Measurements from ENCODE around the gene RCC1.
"Not testable (repeated sequence)": the region's sequence is repeated elsewhere in the genome, so short reads cannot be mapped to it uniquely, and the experiment has no call there.

RCC1 gene

DNA sequence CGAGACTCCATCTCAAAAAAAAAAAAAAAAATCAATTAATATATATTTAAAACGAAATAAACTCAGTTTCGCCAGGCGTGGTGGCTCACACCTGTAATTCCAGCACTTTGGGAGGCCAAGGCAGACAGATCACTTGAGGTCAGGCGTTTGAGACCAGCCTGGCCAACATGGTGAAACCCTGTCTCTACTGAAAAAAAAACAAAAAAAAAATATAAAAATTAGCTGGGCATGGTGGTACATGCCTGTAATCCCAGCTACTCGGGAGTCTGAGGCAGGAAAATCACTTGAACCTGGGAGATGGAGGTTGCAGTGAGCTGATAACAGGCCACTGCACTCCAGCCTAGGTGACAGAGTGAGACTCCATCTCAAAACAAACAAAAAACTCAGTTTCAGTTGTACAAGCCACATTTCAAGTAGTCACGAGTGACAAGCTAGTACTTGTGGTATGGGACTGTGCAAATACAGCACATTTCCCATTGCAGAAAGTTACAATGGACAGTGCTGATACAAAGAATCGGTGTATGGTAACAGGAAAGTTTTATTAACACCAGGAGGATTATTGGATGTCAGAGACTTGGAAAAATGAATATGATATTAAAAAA lies 35.7 kb downstream of the RCC1 start:
- not testable (repeated sequence) for H3K4me3 ChIP-seq (ENCODE audit: low read depth, low read length)

DNA sequence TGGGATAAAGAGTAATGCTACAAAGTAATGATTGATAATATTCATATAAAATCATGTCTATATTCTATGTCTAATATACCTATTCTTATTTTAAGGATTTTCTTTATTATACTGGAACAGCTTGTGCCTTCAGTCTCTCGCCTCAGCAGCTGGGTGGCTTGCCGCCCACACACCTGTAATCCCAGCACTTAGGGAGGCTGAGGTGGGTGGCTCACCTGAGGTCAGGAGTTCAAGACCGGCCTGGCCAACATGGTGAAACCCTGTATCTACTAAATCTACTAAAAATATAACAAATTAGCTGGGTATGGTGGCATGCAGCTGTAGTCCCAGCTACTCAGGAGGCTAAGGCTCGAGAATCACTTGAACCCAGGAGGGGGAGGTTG lies 39.4 kb downstream of the RCC1 start:
- H3K4me3 ChIP-seq (ENCODE audit: low read depth, low read length), result no peak overlapping the region

DNA sequence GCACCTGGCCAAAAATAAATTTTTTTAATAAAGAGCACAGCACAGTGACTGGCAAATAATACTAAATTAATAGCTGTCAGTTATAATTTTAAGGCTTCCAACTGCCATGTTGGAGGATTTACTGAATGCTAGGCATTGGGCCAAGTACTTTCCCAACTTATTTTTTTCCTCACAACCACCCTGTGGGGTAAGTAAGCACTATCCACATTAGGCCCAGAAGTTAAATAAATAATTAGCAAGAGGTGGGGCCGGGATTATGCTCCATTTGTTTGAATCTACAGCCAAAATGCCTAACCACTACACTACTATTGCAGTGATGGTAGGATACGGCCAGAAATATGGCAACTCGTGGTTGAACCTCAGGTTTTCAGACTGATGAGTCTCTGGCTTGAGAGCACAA lies 42.5 kb downstream of the RCC1 start:
- no peak overlapping the region for H3K4me3 ChIP-seq (ENCODE audit: low read depth, low read length)

DNA sequence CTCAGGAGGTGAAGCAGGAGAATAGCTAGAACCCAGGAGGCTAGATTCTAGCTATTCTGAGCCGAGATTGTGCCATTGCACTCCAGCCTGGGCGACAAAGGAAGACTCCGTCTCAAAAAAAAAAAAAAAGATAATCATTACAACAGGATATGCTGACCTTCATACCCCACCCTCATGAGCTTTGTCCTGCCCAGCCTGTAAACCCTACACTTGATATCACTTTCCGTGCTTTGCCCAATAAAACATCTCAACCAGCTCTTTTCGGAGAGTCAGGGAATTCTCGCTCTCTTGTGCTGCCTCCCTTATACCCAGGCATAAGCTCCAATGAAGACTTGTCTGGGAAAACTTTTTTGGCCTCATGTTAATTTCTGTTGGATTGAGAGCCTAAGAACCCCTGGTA lies 45.5 kb downstream of the RCC1 start:
- no peak overlapping the region for H3K4me3 ChIP-seq (ENCODE audit: low read depth, low read length)

DNA sequence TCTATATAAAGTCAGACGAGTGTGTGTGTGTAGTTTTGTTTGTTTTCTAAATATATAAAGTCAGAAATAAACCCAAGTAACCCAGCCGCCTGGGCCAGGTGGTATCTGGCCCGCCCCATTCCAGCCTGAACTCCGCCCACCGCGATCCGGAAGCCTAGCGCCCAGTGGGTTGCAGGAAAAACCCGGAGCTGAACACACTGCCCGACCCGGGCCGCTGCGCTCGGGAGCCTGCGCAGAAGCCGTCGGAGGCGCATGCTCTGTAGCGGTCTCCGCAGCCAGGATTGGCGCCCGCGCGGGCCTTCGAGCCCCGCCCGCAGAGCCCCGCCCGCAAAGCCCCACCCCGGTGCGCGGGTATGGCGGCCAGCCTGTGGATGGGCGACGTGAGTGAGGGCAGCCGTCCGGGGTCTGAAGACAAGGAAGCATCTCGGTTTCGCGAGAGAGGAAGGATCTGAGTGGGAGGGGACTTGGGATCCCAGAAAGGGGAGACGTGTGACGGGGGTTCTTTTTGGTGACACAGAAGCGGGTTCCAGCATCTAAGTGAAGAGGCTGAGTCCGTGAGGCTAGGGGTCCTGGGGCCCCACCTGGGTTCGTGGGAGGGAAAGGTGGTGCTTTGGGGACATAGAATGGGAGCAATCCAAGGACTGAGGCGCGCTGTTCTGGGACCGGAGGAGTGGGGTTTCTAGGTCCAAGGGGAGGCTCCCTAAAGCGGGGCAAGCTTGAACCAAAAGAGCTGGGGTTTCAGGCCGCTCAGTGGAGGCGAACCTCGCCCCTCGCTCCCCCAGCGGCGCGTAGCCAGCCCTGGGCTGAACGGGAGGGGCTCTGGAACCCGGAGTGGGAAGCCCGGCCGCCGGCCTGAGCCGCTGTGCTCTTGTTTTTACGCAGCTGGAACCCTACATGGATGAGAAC lies 47.2 kb downstream of the RCC1 start, which contains the start of gene TRNAU1AP:
TSS of gene TRNAU1AP (plus strand) at position 328 of the 906 bp plus-strand sequence. CDS start at position 354, 26 bp downstream.
- peak within 1 kb of the TSS; percentile 91 for H3K4me3 ChIP-seq (ENCODE audit: low read depth, low read length)

DNA sequence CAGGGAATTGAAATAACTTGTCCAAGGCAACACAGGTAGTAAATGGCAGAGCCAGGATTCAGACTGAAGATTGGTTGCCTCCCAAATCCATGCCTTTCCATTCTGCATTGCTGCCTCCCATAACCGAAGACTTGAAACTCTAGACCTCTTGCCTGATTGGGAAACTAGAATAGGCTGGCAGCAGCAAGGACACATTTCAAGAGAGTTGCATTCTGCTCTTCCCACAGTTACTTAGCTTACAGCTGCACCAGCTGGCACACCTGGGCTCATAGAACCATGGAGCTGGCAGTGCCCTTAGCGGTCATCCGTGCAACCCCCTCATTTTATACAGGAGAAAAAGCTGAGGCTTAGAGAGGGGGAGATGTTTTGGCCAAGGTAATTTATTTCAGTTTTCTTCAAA lies 55.0 kb downstream of the RCC1 start:
- no peak overlapping the region for H3K4me3 ChIP-seq (ENCODE audit: low read depth, low read length)

DNA sequence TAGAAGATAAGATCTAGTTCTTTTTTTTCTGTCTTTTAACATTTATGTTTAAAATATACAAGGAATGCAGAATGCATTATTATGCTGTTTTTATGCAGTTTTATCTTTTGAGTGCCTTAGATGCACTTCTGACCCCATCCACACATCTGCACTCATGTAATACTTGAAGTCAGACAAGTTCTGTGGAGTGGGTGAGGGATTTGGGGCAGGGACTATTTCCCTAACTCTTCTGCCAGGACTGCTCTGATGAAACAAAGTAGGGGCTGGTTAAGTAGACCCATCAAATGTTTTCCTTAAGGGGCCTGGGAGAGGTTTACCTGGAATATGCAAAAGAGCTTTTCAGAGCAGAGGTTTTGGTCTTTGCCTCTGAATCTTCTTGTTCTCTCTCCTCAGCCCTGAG lies 58.5 kb downstream of the RCC1 start:
- H3K4me3 ChIP-seq (ENCODE audit: low read depth, low read length), result no peak overlapping the region

DNA sequence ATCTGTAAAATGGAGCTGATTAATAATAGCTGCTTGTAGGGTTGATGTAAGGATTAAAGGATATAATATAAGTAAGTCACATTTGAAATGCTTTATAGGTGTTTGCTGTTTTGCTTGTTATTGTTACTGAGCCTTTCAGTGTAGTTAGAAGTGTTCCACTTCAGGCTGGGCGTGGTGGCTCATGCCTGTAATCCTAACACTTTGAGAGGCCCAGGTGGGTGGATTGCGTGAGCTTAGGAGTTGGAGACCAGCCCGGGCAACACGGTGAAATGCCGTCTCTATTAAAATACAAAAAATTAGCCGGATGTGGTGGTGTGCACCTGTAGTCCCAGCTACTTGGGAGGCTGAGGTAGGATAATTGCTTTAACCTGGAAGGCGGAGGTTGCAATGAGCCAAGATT lies 59.2 kb downstream of the RCC1 start:
- no peak overlapping the region for H3K4me3 ChIP-seq (ENCODE audit: low read depth, low read length)

DNA sequence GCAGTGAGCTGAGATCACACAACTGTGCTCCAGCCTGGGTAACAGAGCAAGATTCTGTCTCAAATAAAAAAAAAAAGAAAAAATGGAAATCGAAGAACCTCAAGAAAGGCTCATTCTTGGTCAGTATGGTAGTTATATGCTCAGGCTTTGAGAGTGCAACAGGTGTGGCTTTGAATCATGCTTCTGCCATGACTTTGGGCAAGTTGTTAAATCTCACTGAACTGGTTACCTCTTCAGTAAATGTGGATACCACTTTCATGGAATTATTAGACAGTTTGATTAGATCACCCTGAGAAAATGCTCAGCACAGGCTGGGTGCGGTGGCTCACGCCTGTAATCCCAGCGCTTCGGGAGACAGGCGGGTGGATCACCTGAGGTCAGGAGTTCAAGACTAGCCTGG lies 59.9 kb downstream of the RCC1 start:
- H3K4me3 ChIP-seq (ENCODE audit: low read depth, low read length), result no peak overlapping the region

DNA sequence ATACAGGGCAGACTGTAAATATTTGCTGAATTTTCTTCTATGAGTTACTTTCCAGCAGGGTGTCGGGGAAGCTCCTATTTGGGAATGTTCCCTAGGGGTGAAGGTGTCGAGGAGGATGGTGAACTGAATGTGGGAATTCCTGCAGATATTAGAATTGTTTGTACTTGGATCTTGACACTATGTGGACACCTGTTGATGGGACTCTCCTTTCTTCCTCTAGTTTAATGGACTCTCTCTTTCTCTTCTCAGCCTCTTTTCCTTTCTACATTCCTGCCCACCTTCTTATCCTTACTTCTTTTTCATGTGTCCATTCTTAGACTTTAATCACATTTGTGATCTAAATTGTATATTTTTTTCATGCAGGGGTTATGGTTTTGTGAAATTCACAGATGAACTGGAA lies 61.1 kb downstream of the RCC1 start:
- no peak overlapping the region for H3K4me3 ChIP-seq (ENCODE audit: low read depth, low read length)

DNA sequence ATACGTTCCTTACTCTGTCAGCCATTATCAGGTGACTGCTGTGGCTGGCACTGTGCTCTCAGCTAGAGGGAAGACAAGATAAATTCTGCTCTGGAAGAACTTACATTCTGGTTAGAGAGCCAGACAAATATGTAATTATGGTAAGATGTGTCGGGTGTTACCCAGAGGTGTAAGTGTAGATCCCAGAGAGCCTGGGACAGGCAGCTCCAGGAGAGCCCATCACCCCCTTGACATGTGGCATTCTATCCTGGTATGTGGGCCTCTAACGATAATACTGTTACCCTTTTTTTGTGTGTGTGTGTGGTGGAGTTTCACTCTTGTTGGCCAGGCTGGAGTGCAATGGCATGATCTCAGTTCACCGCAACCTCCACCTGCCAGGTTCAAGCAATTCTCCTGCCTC lies 66.1 kb downstream of the RCC1 start:
- H3K4me3 ChIP-seq (ENCODE audit: low read depth, low read length), result no peak overlapping the region

DNA sequence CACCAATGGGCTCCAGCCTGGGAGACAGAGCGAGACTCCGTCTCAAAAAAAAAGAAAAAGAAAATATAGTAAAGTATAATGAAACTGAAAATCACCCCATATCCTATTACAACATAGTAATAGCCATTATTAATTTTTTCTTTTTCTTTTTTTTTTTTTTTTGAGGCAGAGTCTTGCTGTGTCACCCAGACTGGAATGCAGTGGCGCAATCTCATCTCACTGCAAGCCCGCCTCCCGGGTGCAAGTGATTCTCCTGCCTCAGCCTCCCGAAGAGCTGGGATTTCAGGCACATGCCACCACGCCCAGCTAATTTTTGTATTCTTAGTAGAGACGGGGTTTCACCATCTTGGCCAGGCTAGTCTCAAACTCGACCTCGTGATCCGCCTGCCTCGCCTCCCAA lies 67.0 kb downstream of the RCC1 start:
- not testable (repeated sequence) for H3K4me3 ChIP-seq (ENCODE audit: low read depth, low read length)

DNA sequence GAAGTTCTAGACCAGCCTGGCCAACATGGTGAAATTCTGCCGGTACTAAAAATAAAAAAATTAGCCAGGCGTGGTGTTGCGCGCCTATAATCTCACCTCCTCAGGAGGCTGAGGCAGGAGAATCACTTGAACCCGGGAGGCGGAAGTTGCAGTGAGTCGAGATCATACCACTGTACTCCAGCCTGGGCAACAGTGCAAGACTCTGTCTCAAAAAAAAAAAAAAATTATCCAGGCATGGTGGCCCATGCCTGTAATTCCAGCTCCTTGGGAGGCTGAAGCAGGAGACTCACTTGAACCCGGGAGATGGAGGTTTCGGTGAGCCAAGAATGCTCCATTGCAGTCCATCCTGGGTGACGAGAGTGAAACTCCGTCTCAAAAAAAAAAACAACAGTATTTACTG lies 67.7 kb downstream of the RCC1 start:
- H3K4me3 ChIP-seq (ENCODE audit: low read depth, low read length), result no peak overlapping the region

DNA sequence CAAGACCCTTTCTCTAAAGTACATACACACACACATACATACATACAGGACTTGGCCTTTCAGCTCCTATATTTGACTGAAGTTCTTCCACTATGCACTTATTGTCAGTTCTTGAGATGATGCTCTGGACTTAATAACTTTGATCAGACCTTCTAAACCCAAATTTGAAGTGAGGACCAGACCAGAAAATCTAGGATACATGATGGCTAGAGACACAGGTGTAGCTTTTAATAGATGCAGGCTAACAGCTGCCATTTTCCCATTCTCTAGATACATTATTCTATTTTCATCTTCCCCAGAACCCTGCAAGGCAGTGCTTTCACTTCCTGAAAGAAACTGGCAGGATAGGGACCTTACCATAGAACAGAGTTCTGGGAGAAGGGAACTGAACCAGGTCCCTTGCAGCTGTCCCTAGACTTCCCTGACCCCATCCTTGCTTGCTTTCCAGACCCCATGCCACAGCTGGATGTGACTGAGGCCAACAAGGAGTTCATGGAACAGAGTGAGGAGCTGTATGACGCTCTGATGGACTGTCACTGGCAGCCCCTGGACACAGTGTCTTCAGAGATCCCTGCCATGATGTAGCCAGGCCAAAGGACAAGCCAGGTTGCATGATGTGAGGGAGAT lies 71.3 kb downstream of the RCC1 start:
- H3K4me3 ChIP-seq (ENCODE audit: low read depth, low read length), result no peak overlapping the region

DNA sequence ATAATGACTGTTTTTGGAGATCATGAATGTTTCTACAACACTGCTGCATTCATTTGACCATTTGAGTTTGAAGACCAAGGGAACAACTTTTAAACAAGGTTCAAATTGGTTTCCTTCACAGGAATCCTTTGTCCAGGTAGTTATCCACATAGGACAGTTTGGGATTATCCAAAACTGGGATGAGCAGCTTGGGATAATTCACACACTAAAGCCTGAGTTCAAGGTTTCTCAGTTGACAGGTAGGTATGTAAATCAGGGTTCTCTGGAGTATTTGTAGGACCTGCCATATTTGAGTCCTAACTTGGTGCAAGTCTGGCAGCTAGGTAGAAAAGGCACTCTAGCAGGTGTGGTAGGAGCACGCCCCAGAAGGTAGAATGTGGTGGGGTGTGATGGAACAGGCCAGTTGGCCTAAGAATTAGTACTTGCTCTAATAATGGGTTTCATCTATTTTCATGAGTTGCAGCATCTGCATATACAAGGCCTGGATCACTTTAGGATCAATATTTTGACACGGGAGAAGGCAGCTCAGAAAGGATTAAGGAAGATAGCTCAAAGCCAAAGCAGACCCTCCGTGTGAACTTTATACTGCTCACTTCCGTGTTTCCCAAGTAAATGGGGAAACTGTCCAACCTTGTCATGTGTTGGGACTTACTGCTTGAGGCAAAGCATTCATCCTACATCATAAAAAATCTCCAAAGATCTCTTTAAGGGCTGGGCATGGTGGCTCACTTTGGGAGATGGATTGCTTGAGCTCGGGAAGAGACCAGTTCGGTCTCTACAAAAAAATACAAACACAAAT lies 72.1 kb downstream of the RCC1 start:
- H3K4me3 ChIP-seq (ENCODE audit: low read depth, low read length), result no peak overlapping the region

DNA sequence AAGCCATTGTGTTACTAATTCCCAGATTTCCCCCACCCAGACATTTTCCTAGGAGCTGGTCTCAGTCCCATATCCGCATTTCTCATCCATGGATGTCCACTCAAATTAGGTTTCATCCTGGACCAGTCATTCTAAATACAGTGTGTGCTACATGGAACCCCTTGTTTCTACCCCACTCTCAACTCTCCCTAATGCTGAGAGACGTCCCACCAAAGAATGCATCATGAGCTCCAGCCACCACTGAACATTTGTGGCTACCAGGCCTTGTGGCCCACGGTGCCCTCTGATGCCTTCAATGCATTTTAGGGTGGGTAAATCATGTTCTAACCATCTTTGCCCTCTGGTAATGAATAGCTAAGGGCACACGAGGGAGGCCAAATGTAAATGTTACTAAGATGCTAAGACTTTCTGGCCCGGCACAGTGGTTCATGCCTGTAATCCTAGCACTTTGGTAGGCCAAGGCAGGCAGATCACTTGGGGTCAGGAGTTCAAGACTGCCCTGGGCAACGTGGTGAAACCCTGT lies 72.9 kb downstream of the RCC1 start:
- H3K4me3 ChIP-seq (ENCODE audit: low read depth, low read length), result no peak overlapping the region

DNA sequence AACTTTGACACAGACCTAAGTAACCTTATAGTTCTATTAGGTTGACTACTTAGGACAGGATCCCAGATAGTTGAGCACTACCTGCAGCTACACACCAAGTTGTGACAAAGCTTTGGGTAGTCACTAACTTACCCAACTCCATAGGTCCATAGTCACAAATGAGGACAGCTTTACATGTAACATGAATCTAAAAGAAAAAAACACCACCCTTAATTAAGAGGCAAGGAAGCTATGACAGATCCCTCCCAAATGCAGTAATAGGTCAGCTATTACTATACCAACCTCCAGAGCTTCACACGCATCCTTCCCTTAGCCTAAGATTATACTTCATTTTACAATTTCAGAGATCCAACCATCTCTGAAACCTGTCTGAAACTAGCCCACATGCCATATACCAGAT lies 73.6 kb downstream of the RCC1 start:
- H3K4me3 ChIP-seq (ENCODE audit: low read depth, low read length), result no peak overlapping the region

DNA sequence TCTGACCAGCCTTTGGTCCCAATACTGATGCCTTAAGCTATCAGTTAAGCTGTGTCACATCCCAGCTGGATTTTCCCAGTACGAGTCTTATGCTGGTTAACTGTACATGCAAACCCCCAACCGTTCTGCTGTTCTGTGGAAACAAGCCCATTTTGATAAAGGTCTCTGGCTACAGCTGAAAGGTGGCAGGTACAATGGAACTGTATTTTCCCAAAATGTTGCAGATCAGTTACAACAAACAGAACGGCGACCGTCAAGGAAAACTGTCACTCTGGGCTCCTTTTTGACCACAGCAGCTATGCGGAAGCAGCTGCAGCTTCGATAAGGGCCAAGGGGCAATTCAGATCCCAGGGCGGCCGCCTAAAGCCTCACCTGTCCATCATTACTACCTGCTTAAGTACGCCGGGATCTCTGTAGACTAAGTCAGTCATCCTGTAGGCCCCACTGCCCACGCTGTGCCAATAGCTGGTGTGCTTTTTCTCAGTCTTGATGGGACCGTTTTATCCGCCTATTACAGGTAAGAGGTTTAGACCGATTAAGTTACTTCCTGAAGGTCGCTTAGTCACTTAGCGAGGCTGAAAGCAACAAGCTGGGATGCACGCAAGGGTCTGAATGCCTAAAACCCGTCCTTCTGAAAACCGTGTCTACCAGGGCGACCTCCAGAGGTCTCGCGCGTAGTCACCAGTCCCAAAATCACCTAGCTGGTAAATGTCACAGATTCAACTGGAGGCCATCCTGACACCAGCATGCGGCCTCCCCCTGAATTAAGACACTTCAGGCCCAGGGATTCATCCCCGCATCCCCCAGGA lies 75.1 kb downstream of the RCC1 start:
- H3K4me3 ChIP-seq (ENCODE audit: low read depth, low read length), result peak overlapping the region; percentile 93

DNA sequence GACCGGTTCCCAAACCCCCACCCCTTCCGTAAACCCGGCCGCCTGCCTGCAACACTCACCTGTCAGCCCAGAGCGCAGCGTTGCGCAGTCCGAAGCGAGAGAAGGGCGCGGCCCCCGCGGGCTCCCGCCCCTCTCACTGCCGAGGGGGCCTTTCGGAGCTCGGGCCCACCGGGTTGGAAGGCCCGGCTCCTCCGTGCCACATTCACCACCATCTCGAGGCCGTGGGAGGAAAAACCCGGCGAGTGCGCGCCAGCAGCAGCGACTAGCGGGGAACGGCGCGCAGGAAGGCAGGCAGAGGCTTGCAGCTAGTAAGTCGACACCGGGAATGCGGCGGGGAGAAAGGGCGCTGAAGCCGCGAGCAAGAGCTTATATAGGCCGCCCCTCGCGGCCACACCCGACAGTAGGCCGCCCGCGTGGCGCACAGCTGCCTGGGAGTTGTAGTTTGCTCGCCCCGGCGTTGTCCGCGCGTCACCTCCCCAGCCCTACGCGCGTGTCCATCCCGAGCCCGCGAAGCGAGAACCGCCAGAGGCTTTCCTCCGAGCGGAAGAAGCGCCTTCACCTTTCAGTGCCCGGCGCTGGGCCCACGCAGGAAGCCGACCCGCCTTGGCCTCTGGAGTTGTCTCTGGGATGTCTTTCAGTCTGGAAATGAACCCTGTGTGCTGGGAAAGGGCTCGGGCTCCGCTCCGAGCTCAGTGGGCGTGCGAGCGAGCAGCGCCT lies 75.8 kb downstream of the RCC1 start:
- peak overlapping the region; percentile 93 for H3K4me3 ChIP-seq (ENCODE audit: low read depth, low read length)

DNA sequence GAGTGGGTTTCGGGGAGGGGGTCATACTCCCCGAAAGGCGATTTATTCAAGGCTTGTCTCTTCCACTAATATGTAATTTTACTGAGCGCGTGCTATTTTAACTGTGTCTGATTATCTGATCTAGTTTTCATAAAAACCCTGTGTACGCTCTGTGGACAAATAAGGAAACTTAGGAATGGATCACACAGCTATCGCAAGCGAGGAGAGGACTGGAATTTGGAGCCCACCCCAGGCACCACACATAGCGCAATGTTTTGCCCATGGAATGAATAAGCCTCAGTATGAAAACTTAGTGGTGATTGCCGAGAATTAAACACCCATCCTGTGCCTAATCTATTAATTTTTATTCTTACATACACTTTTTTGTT lies 76.4 kb downstream of the RCC1 start:
- peak overlapping the region; percentile 93 for H3K4me3 ChIP-seq (ENCODE audit: low read depth, low read length)
